GM23338 (cell line): ENCODE data around the gene PTPRN2. TPM values are rescaled to one million over a fixed set of nuclear protein-coding genes. Genes with fewer than 3 reads are reported as not detected.

Source experiments
- ATAC-seq: fragments of 200-7000 bp; cut with Tn5 transposase; 3 replicates; pipeline ENCODE4 v1.9.1; 2020
- DNase-seq: peaks from one replicate; pipeline ENCODE4 v3.0.0-alpha.2; 2015; ENCODE audit warnings: low spot score
- H2AFZ ChIP-seq: fragments of 200-600 bp; sonication (generic); 2 replicates; pipeline ENCODE4 v1.8.0; 2016; ENCODE audit warnings: antibody characterized with exemption, mild to moderate bottlenecking, moderate library complexity
- H3F3A ChIP-seq: fragments of 200-600 bp; sonication (generic); replicated peaks from 2 replicates; pipeline ENCODE4 v1.8.0; 2017; ENCODE audit warnings: antibody characterized with exemption, mixed run types, low read depth
- H3K27ac ChIP-seq: fragments of 200-600 bp; sonication (generic); 2 replicates; pipeline ENCODE4 v1.6.1; 2016; ENCODE audit warnings: low read depth
- H3K27me3 ChIP-seq: fragments of 200-600 bp; sonication (generic); 2 replicates; pipeline ENCODE4 v1.8.0; 2016; ENCODE audit warnings: mild to moderate bottlenecking, mixed run types, moderate library complexity; ENCODE audit not compliant: insufficient read depth
- H3K36me3 ChIP-seq: fragments of 200-600 bp; sonication (generic); 2 replicates; pipeline ENCODE4 v1.8.0; 2016; ENCODE audit warnings: mild to moderate bottlenecking; ENCODE audit not compliant: insufficient read depth
- H3K4me1 ChIP-seq: fragments of 200-600 bp; sonication (generic); 2 replicates; pipeline ENCODE4 v1.8.0; 2016; ENCODE audit warnings: mild to moderate bottlenecking, moderate library complexity; ENCODE audit not compliant: insufficient read depth
- H3K4me2 ChIP-seq: fragments of 200-600 bp; sonication (generic); 2 replicates; pipeline ENCODE4 v1.7.1; 2017; ENCODE audit warnings: mixed run types
- H3K4me3 ChIP-seq: fragments of 200-600 bp; sonication (generic); 2 replicates; pipeline ENCODE4 v1.6.1; 2016; ENCODE audit warnings: mixed run types
- H3K79me2 ChIP-seq: fragments of 200-600 bp; sonication (generic); replicated peaks from 2 replicates; pipeline ENCODE4 v1.8.0; 2017; ENCODE audit warnings: mild to moderate bottlenecking; ENCODE audit not compliant: insufficient read depth
- H3K9me2 ChIP-seq: fragments of 200-600 bp; sonication (generic); 2 replicates; pipeline ENCODE4 v1.8.0; 2017; ENCODE audit not compliant: insufficient read depth
- H4K20me1 ChIP-seq: fragments of 200-600 bp; sonication (generic); replicated peaks from 2 replicates; pipeline ENCODE4 v1.8.0; 2017; ENCODE audit warnings: mild to moderate bottlenecking; ENCODE audit not compliant: insufficient read depth
- H3K27ac Mint-ChIP-seq: 2 replicates; pipeline ENCODE4 v1.8.0; 2020; ENCODE audit warnings: inconsistent platforms, mild to moderate bottlenecking, moderate library complexity, mixed read lengths
- H3K27me3 Mint-ChIP-seq: 3 replicates; pipeline ENCODE4 v1.8.0; 2022; ENCODE audit warnings: low read depth, mild to moderate bottlenecking, moderate library complexity, mixed read lengths, inconsistent platforms; ENCODE audit not compliant: insufficient read depth, poor library complexity
- H3K36me3 Mint-ChIP-seq: 3 replicates; pipeline ENCODE4 v1.8.0; 2021; ENCODE audit warnings: low read depth, mild to moderate bottlenecking, inconsistent platforms, moderate library complexity, mixed read lengths
- H3K4me1 Mint-ChIP-seq: 3 replicates; pipeline ENCODE4 v1.8.0; 2020; ENCODE audit warnings: mild to moderate bottlenecking, inconsistent platforms, mixed read lengths
- H3K4me3 Mint-ChIP-seq: 3 replicates; pipeline ENCODE4 v1.8.0; 2021; ENCODE audit warnings: moderate library complexity, mild to moderate bottlenecking, inconsistent platforms, mixed read lengths
- H3K9me3 Mint-ChIP-seq: 3 replicates; pipeline ENCODE4 v1.8.0; 2020; ENCODE audit warnings: moderate library complexity, mild to moderate bottlenecking, inconsistent platforms, mixed read lengths
- EZH2phosphoT487 ChIP-seq: fragments of 200-600 bp; sonication (generic); IDR thresholded peaks from one replicate; pipeline ENCODE4 v1.8.1; 2018; ENCODE audit warnings: antibody characterized with exemption; ENCODE audit not compliant: unreplicated experiment
- JUNB ChIP-seq: IDR thresholded peaks from one replicate; pipeline ENCODE4 v1.6.1; 2016; ENCODE audit warnings: antibody characterized with exemption; ENCODE audit not compliant: unreplicated experiment
- POLR2AphosphoS5 ChIP-seq: IDR thresholded peaks from 2 replicates; pipeline ENCODE4 v1.6.1; 2016; ENCODE audit warnings: antibody characterized with exemption, low read depth
- ZNF331 ChIP-seq: fragments of 250-450 bp; sonication (Bioruptor Pico); IDR thresholded peaks from 2 replicates; pipeline ENCODE4 v1.5.0; 2020; ENCODE audit warnings: low read depth, mild to moderate bottlenecking, moderate library complexity
- polyA plus RNA-seq: library from polyadenylated mRNA; unstranded; fragments of >200 nt; fragmentation: Nextera tagmentation; extraction: Ambion mirVana; gene quantifications from 2 replicates; pipeline ENCODE4 v1.2.1, GENCODE V29; 2016
- total RNA-seq: library from RNA; depleted of rRNA; stranded (reverse); fragments of >200 nt; shearing (Covaris generic); gene quantifications from 2 replicates; pipeline ENCODE4 v1.2.3, GENCODE V29; 2014
- TF ChIP-seq, protein P1 (sequence below): IDR thresholded peaks from one replicate; pipeline ENCODE4 v1.6.1; 2018; ENCODE audit warnings: antibody characterized with exemption; ENCODE audit not compliant: unreplicated experiment
- TF ChIP-seq, protein P2 (sequence below), 2 experiments: fragments of 200-600 bp in 1 of 2; sonication (generic) in 1 of 2; conservative IDR thresholded peaks; 2 replicates each; pipeline versions ENCODE4 v1.5.1 to v1.6.1; 2016 to 2017; ENCODE audit warnings: antibody characterized with exemption in 2 of 2, low read depth in 2 of 2, mild to moderate bottlenecking in 2 of 2, moderate library complexity in 1 of 2
- TF ChIP-seq, protein P3 (sequence below): fragments of 250-450 bp; sonication (Bioruptor Pico); IDR thresholded peaks from 2 replicates; pipeline ENCODE4 v1.5.0; 2020; ENCODE audit warnings: mild to moderate bottlenecking, moderate library complexity

PTPRN2 gene
- total and polyA plus RNA-seq, 2 experiments from 2014 or later, result 0.87 to 4.0 TPM

DNA sequence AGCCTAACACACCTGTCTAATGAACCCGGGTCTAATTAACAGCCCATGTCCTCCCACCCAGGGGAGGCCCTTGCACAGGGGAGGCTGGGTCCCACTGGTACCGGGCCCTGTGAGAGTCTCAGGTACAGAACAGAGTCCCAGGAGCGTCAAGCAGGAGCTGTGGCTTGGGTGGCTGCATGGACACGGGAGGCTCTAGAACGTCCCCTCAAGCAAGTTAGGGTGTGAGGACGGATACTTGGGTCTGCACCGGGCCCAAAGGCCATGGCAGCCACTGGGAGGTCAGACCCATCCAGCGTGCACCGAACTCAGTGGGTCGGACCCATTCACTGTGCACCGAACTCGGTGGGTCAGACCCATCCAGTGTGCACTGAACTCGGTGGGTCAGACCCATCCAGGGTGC lies 941.1 kb downstream of the PTPRN2 start:
- ATAC-seq (no peak), DNase-seq (no peak)
- H3K36me3 ChIP-seq, result no peaks in the 10 kb centered on the region
- no peaks in the 10 kb centered on the region for H4K20me1 ChIP-seq
- no peaks in the 10 kb centered on the region for H3K4me1 ChIP-seq
- Mint-ChIP-seq H3K4me3 (no peak overlapping the region), H3K4me1 (no peaks in the 10 kb centered on the region; the same call in 2 of the 3 replicates), H3K27ac (no peak overlapping the region), H3K27me3 (peaks cover 6% of the 10 kb centered on the region), H3K36me3 (peaks cover 38% of the 10 kb centered on the region), H3K9me3 (peaks cover 69% of the 10 kb centered on the region)
- H3K27me3 ChIP-seq, result no peaks in the 10 kb centered on the region
- no peak overlapping the region for H3K4me2 ChIP-seq
- H2AFZ ChIP-seq, result no peak overlapping the region
- no peaks in the 10 kb centered on the region for H3F3A ChIP-seq
- no peak for TF ChIP-seq POLR2AphosphoS5
- TF ChIP-seq, protein P1, sequence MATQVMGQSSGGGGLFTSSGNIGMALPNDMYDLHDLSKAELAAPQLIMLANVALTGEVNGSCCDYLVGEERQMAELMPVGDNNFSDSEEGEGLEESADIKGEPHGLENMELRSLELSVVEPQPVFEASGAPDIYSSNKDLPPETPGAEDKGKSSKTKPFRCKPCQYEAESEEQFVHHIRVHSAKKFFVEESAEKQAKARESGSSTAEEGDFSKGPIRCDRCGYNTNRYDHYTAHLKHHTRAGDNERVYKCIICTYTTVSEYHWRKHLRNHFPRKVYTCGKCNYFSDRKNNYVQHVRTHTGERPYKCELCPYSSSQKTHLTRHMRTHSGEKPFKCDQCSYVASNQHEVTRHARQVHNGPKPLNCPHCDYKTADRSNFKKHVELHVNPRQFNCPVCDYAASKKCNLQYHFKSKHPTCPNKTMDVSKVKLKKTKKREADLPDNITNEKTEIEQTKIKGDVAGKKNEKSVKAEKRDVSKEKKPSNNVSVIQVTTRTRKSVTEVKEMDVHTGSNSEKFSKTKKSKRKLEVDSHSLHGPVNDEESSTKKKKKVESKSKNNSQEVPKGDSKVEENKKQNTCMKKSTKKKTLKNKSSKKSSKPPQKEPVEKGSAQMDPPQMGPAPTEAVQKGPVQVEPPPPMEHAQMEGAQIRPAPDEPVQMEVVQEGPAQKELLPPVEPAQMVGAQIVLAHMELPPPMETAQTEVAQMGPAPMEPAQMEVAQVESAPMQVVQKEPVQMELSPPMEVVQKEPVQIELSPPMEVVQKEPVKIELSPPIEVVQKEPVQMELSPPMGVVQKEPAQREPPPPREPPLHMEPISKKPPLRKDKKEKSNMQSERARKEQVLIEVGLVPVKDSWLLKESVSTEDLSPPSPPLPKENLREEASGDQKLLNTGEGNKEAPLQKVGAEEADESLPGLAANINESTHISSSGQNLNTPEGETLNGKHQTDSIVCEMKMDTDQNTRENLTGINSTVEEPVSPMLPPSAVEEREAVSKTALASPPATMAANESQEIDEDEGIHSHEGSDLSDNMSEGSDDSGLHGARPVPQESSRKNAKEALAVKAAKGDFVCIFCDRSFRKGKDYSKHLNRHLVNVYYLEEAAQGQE, result no peak
- TF ChIP-seq EZH2phosphoT487, result no peak
- TF ChIP-seq, protein P2, sequence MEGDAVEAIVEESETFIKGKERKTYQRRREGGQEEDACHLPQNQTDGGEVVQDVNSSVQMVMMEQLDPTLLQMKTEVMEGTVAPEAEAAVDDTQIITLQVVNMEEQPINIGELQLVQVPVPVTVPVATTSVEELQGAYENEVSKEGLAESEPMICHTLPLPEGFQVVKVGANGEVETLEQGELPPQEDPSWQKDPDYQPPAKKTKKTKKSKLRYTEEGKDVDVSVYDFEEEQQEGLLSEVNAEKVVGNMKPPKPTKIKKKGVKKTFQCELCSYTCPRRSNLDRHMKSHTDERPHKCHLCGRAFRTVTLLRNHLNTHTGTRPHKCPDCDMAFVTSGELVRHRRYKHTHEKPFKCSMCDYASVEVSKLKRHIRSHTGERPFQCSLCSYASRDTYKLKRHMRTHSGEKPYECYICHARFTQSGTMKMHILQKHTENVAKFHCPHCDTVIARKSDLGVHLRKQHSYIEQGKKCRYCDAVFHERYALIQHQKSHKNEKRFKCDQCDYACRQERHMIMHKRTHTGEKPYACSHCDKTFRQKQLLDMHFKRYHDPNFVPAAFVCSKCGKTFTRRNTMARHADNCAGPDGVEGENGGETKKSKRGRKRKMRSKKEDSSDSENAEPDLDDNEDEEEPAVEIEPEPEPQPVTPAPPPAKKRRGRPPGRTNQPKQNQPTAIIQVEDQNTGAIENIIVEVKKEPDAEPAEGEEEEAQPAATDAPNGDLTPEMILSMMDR (conservative IDR thresholded peaks at IDR 0.05; ENCODE audit: low read depth in 2 of 2), result no peak
- no peak for TF ChIP-seq JUNB
- TF ChIP-seq, protein P3, sequence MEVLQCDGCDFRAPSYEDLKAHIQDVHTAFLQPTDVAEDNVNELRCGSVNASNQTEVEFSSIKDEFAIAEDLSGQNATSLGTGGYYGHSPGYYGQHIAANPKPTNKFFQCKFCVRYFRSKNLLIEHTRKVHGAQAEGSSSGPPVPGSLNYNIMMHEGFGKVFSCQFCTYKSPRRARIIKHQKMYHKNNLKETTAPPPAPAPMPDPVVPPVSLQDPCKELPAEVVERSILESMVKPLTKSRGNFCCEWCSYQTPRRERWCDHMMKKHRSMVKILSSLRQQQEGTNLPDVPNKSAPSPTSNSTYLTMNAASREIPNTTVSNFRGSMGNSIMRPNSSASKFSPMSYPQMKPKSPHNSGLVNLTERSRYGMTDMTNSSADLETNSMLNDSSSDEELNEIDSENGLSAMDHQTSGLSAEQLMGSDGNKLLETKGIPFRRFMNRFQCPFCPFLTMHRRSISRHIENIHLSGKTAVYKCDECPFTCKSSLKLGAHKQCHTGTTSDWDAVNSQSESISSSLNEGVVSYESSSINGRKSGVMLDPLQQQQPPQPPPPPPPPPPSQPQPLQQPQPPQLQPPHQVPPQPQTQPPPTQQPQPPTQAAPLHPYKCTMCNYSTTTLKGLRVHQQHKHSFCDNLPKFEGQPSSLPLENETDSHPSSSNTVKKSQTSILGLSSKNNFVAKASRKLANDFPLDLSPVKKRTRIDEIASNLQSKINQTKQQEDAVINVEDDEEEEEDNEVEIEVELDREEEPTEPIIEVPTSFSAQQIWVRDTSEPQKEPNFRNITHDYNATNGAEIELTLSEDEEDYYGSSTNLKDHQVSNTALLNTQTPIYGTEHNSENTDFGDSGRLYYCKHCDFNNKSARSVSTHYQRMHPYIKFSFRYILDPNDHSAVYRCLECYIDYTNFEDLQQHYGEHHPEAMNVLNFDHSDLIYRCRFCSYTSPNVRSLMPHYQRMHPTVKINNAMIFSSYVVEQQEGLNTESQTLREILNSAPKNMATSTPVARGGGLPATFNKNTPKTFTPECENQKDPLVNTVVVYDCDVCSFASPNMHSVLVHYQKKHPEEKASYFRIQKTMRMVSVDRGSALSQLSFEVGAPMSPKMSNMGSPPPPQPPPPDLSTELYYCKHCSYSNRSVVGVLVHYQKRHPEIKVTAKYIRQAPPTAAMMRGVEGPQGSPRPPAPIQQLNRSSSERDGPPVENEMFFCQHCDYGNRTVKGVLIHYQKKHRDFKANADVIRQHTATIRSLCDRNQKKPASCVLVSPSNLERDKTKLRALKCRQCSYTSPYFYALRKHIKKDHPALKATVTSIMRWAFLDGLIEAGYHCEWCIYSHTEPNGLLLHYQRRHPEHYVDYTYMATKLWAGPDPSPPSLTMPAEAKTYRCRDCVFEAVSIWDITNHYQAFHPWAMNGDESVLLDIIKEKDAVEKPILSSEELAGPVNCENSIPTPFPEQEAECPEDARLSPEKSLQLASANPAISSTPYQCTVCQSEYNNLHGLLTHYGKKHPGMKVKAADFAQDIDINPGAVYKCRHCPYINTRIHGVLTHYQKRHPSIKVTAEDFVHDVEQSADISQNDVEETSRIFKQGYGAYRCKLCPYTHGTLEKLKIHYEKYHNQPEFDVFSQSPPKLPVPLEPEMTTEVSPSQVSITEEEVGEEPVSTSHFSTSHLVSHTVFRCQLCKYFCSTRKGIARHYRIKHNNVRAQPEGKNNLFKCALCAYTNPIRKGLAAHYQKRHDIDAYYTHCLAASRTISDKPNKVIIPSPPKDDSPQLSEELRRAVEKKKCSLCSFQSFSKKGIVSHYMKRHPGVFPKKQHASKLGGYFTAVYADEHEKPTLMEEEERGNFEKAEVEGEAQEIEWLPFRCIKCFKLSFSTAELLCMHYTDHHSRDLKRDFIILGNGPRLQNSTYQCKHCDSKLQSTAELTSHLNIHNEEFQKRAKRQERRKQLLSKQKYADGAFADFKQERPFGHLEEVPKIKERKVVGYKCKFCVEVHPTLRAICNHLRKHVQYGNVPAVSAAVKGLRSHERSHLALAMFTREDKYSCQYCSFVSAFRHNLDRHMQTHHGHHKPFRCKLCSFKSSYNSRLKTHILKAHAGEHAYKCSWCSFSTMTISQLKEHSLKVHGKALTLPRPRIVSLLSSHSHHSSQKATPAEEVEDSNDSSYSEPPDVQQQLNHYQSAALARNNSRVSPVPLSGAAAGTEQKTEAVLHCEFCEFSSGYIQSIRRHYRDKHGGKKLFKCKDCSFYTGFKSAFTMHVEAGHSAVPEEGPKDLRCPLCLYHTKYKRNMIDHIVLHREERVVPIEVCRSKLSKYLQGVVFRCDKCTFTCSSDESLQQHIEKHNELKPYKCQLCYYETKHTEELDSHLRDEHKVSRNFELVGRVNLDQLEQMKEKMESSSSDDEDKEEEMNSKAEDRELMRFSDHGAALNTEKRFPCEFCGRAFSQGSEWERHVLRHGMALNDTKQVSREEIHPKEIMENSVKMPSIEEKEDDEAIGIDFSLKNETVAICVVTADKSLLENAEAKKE (CRISPR knock-in tag), result no peak
- no peak for TF ChIP-seq ZNF331 (CRISPR knock-in tag)
- H3K4me3 ChIP-seq, result no peak overlapping the region
- no peak overlapping the region for H3K27ac ChIP-seq
- H3K9me2 ChIP-seq, result no peaks in the 10 kb centered on the region
- no peaks in the 10 kb centered on the region for H3K79me2 ChIP-seq
